ENCODE data around the gene ACOX2. TPM values are rescaled to one million over a fixed set of nuclear protein-coding genes. Genes with fewer than 3 reads are reported as not detected.
A peak's percentile ranks its signal among the peaks of the same experiment; 100 is the strongest.

The ACOX2 gene
- total RNA-seq (2022) (1.1 and 1.4 TPM in 2 replicates), Bru-seq, nascent RNA (percentile 10 among the genes with signal in this experiment), BruChase-seq, experiment 1, labeled RNA remaining after a 6-hour chase (percentile 12 among the genes with signal in this experiment), BruChase-seq, experiment 2, labeled RNA remaining after a 2-hour chase (percentile 3 among the genes with signal in this experiment)
- long read RNA-seq, partial matches to known transcripts: 0 of 2 reads
- long read RNA-seq, other reads (novel, unspliced or antisense): 0 of 2 reads

DNA sequence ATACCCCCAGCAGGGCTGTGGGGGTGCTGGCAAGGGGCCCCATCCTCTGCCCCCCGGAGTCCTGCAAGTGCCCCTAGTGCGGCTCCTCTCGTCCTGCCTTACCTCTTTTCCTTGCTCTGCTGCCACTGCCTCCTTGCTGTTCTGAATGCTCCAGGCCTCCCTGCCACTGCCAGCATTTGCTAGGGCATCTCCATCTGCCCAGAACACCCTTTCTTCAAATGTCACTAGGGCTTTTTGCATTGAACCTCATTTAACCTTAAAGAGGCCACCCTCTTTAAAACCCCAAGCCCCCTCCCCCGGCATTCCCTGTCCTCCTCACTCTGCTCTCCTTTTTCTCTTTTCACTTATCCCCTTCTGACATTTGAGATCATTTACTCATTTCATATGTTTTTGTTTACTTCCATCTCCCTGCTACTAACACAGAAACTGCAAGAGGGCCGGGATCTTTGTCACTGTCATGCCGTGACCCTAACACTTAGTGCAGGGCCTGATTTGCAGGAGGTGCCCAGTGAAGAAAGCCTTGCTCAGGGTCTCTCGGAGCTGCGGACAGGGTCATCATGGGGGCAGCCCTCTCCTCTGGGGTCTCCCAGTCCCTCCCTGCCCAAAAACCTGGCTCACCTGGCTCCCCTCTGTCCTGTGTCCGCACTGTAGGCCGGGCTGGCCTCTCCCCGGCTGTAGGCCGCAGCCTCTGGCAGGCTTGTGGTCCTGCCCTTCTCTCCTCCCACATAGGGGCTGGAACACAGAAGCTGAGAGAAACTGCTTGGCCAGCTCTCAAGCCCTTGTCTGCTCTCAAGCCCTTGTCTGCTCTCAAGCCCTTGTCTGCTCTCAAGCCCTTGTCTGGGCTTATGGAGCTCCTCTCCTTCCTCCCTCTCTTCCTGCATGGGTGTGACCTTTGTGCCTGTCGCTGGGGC is at the start of gene ACOX2:
Gene ACOX2 (minus strand): TSS at position 690 of the 911 bp plus-strand sequence. CDS start 2,084 bp downstream, outside the sequence.
- DNase-seq: no peak
- Mint-ChIP-seq H3K27ac (ENCODE audit: unreplicated experiment) (no peak within 1 kb of the TSS), H3K36me3 (ENCODE audit: insufficient read depth, unreplicated experiment) (peaks cover 8% of the 10 kb centered on the region), H3K4me3 (ENCODE audit: low read depth, unreplicated experiment) (no peak within 1 kb of the TSS), H3K4me1 (ENCODE audit: low read depth, unreplicated experiment) (peaks cover 27% of the 10 kb centered on the region), H3K9me3 (ENCODE audit: low read depth, unreplicated experiment) (no peaks in the 10 kb centered on the region), H3K27me3 (ENCODE audit: unreplicated experiment) (no peaks in the 10 kb centered on the region)
- no TSS peak for BruUV-seq (replicated peaks)
- CTCF ChIA-PET: no interaction called here
- TF ChIP-seq, protein P1, sequence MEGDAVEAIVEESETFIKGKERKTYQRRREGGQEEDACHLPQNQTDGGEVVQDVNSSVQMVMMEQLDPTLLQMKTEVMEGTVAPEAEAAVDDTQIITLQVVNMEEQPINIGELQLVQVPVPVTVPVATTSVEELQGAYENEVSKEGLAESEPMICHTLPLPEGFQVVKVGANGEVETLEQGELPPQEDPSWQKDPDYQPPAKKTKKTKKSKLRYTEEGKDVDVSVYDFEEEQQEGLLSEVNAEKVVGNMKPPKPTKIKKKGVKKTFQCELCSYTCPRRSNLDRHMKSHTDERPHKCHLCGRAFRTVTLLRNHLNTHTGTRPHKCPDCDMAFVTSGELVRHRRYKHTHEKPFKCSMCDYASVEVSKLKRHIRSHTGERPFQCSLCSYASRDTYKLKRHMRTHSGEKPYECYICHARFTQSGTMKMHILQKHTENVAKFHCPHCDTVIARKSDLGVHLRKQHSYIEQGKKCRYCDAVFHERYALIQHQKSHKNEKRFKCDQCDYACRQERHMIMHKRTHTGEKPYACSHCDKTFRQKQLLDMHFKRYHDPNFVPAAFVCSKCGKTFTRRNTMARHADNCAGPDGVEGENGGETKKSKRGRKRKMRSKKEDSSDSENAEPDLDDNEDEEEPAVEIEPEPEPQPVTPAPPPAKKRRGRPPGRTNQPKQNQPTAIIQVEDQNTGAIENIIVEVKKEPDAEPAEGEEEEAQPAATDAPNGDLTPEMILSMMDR (IDR thresholded peaks at IDR 0.05; ENCODE audit: unreplicated experiment): no peak
- intact Hi-C loops (cut with micrococcal nuclease; ENCODE audit: unreplicated experiment): no loop called here

DNA sequence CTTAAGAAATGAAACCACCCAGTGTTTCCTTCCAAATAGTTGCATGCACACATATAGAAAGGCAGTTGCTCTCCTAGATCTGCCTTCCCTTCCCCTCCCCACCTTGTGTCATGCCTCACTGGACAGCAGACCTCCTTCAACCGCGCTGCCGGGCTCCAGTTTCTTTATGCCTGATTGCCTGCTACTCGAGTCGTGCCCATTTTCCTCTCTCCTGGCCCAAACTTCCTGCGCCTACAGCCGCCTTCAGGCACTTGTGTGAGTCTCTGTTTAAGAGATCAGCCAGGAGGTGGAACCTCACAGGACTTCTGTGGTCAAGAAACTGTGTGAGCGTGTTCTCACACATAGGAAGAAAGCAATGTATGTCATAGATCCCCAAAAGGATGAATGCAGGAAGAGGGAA is 49.0 kb upstream of the ACOX2 start:
- TF ChIP-seq, protein P1 (IDR thresholded peaks at IDR 0.05; ENCODE audit: unreplicated experiment): no peak
- Mint-ChIP-seq H3K9me3 (ENCODE audit: low read depth, unreplicated experiment) (peaks cover 2% of the 10 kb centered on the region), H3K36me3 (ENCODE audit: insufficient read depth, unreplicated experiment) (peaks cover 21% of the 10 kb centered on the region), H3K27ac (ENCODE audit: unreplicated experiment) (no peak overlapping the region), H3K4me1 (ENCODE audit: low read depth, unreplicated experiment) (peaks cover 11% of the 10 kb centered on the region), H3K4me3 (ENCODE audit: low read depth, unreplicated experiment) (peak overlapping the region; percentile 93), H3K27me3 (ENCODE audit: unreplicated experiment) (peaks cover 16% of the 10 kb centered on the region)
- intact Hi-C loops (cut with micrococcal nuclease; ENCODE audit: unreplicated experiment): loop anchor here (5.0 kb wide), 1 partner anchor 41 kb away; no protein-coding TSS in a partner anchor
- no peak for DNase-seq
- no TSS peak for BruUV-seq (replicated peaks)
- CTCF ChIA-PET: interaction anchor here (0.7 kb wide), 1 partner anchor 18 kb away, joined by 3 read pairs; no protein-coding TSS in a partner anchor

DNA sequence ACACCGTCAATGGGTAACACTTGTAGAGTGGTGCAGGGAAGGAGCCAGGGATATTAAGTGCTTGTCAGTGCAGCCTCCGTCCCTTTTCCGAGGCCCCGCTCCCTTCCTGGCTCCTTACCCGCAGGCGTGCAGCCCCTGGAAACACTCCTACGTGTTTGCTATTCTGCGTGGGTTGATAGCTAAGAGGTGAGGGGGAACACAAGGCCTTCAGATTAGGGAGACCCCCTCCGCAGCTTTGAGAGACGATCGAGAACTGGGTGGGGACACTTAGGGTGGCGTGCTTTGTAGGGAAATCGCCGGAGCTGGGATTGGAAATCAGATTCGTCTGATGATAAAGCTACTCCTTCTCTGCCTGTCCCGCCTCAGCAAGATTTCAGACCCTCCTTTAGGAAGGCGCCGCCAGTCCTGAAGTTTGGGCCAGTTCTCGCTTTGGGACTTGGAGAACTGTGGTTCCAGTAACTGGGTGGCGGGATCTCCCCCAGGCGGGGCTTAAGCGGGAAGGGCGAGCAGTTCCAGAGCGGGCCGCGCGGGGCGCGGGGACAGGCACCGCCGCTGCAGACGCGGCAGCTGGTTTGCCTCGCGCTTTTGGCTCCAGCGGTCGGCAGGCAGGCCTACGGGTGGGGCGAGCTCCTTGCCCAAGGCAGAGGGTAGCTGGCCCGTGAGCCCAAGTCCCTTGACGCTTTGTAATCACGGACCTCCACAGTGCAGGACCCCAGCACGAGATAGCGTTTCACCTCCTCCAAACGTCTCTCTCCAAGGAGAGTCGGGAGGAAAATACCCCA is 48.2 kb upstream of the ACOX2 start:
- TF ChIP-seq, protein P1 (IDR thresholded peaks at IDR 0.05; ENCODE audit: unreplicated experiment): peak; percentile 77
- BruUV-seq (replicated peaks): no TSS peak
- CTCF ChIA-PET: interaction anchor here (0.7 to 1.0 kb wide), 2 partner anchors 17 to 45 kb away, joined by 3 read pairs; no protein-coding TSS in a partner anchor
- peak; percentile 84 for DNase-seq
- intact Hi-C loops (cut with micrococcal nuclease; ENCODE audit: unreplicated experiment): loop anchor here (5.0 kb wide), 1 partner anchor 42 kb away; no protein-coding TSS in a partner anchor
- Mint-ChIP-seq H3K4me3 (ENCODE audit: low read depth, unreplicated experiment) (peak overlapping the region; percentile 93), H3K27me3 (ENCODE audit: unreplicated experiment) (peaks cover 16% of the 10 kb centered on the region), H3K4me1 (ENCODE audit: low read depth, unreplicated experiment) (peaks cover 11% of the 10 kb centered on the region), H3K36me3 (ENCODE audit: insufficient read depth, unreplicated experiment) (peaks cover 21% of the 10 kb centered on the region), H3K27ac (ENCODE audit: unreplicated experiment) (peak overlapping the region; percentile 39), H3K9me3 (ENCODE audit: low read depth, unreplicated experiment) (peaks cover 2% of the 10 kb centered on the region)

DNA sequence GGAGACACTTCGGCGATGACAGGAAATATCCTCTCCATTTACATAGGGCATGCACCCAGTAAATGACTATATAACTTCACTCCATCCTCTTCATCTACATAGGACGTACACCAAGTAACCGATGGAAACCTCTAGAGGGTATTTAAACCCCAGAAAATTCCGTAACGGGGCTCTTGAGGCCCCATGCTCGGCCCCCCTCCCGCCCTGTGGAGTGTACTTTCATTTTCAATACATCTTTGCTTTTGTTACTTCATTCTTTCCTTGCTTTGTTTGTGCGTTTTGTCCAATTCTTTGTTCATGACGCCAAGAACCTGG is 47.7 kb upstream of the ACOX2 start:
- Mint-ChIP-seq H3K4me3 (ENCODE audit: low read depth, unreplicated experiment) (peak overlapping the region; percentile 93), H3K27me3 (ENCODE audit: unreplicated experiment) (peaks cover 16% of the 10 kb centered on the region), H3K36me3 (ENCODE audit: insufficient read depth, unreplicated experiment) (peaks cover 21% of the 10 kb centered on the region), H3K9me3 (ENCODE audit: low read depth, unreplicated experiment) (peaks cover 2% of the 10 kb centered on the region), H3K4me1 (ENCODE audit: low read depth, unreplicated experiment) (peaks cover 11% of the 10 kb centered on the region), H3K27ac (ENCODE audit: unreplicated experiment) (peak overlapping the region; percentile 39)
- BruUV-seq (replicated peaks): no TSS peak
- intact Hi-C loops (cut with micrococcal nuclease; ENCODE audit: unreplicated experiment): loop anchor here (5.0 kb wide), 1 partner anchor 43 kb away; no protein-coding TSS in a partner anchor
- CTCF ChIA-PET: interaction anchor here (1.0 kb wide), 1 partner anchor 45 kb away, joined by 3 read pairs; no protein-coding TSS in a partner anchor
- no peak for DNase-seq
- TF ChIP-seq, protein P1 (IDR thresholded peaks at IDR 0.05; ENCODE audit: unreplicated experiment): no peak

All from Calu3 (cell line).